K562 (cell line): ENCODE results near the gene VWA7. TPM values are rescaled to one million over a fixed set of nuclear protein-coding genes. Genes with fewer than 3 reads are reported as not detected.

Experiments
- HOXB6 ChIP-seq: fragments of 250-450 bp; sonication (Bioruptor Pico); IDR thresholded peaks from 2 replicates; pipeline ENCODE4 v1.5.1; 2022; ENCODE audit warnings: mild to moderate bottlenecking, borderline replicate concordance
- MTA3 ChIP-seq: fragments of 450-650 bp; formaldehyde crosslinking; IDR thresholded peaks from 2 replicates; pipeline ENCODE4 v1.6.1; 2017; ENCODE audit warnings: mild to moderate bottlenecking, borderline replicate concordance
- PML ChIP-seq: IDR thresholded peaks from 2 replicates; pipeline ENCODE4 v1.6.1; 2012; ENCODE audit warnings: low read length, inconsistent platforms
- TARDBP ChIP-seq: fragments of 450-650 bp; IDR thresholded peaks from 2 replicates; pipeline ENCODE4 v1.6.1; 2016
- ZFP1 ChIP-seq: fragments of 450-650 bp; formaldehyde crosslinking; IDR thresholded peaks from 2 replicates; pipeline ENCODE4 v1.4.0; 2020; ENCODE audit warnings: mild to moderate bottlenecking, mixed read lengths
- ZKSCAN8 ChIP-seq: fragments of 200-800 bp; sonication (Bioruptor generic); IDR thresholded peaks from 2 replicates; pipeline ENCODE4 v1.6.1; 2016; ENCODE audit warnings: missing genetic modification characterization, missing compliant biosample characterization
- ZNF766 ChIP-seq: fragments of 200-800 bp; sonication (Bioruptor generic); conservative IDR thresholded peaks from 2 replicates; pipeline ENCODE4 v1.6.1; 2016; ENCODE audit warnings: missing genetic modification characterization, missing compliant biosample characterization
- polyA plus RNA-seq, 8 experiments: library from polyadenylated mRNA; depleted of rRNA in 4 of 8; stranded (reverse) in 5 of 8; unstranded in 3 of 8; fragments of >200 nt; fragmentation: Nextera tagmentation in 2 of 8; fragmentation: Illumina TruSeq in 1 of 8; extraction: Ambion mirVana in 2 of 8; extraction: Trizol in 1 of 8; gene quantifications; 2 replicates each; pipeline versions ENCODE4 v1.2.1 to v1.2.3, GENCODE V29; 2011 to 2014; ENCODE audit warnings: inconsistent platforms in 1 of 8, missing spikeins in 1 of 8
- total RNA-seq, 7 experiments: library from RNA; depleted of rRNA in 6 of 7; stranded (reverse); fragments of >200 nt in 6 of 7; fragmentation: Illumina TruSeq in 2 of 7; extraction: Trizol in 2 of 7; gene quantifications; 2 replicates each; pipeline versions ENCODE4 v1.2.1 to v1.2.3, GENCODE V29; 2011 to 2021; ENCODE audit warnings: low replicate concordance in 1 of 7
- TF ChIP-seq, protein P1 (sequence below): fragments of 250-450 bp; sonication (Bioruptor Pico); IDR thresholded peaks from 2 replicates; pipeline ENCODE4 v1.5.0; 2022; ENCODE audit warnings: mild to moderate bottlenecking
- TF ChIP-seq, protein P2 (sequence below), 3 experiments: IDR thresholded peaks in 2 of 3; conservative IDR thresholded peaks in 1 of 3; 2 replicates each; pipeline ENCODE4 v1.5.1; 2011 to 2012; ENCODE audit warnings: low read length in 3 of 3, mild to moderate bottlenecking in 3 of 3, control low read depth in 2 of 3, improper control_type of control experiment in 1 of 3, inconsistent platforms in 1 of 3, low read depth in 1 of 3, mixed read lengths in 1 of 3, moderate library complexity in 1 of 3; ENCODE audit not compliant: insufficient read depth in 2 of 3
- TF ChIP-seq, protein P3 (sequence below): fragments of 450-650 bp; formaldehyde crosslinking; IDR thresholded peaks from 2 replicates; pipeline ENCODE4 v1.4.0; 2020; ENCODE audit warnings: mild to moderate bottlenecking, moderate library complexity
- TF ChIP-seq, protein P4 (sequence below): fragments of 250-450 bp; sonication (Bioruptor Pico); IDR thresholded peaks from 2 replicates; pipeline ENCODE4 v1.4.0; 2020
- TF ChIP-seq, protein P5 (sequence below): IDR thresholded peaks from 2 replicates; pipeline ENCODE4 v1.6.1; 2011; ENCODE audit warnings: borderline replicate concordance, low read depth, mild to moderate bottlenecking, moderate library complexity, low read length; ENCODE audit not compliant: insufficient read depth, poor library complexity, severe bottlenecking

The VWA7 gene
- total and polyA plus RNA-seq, 9 of the 15 experiments (the other 6 are each of a cell fraction or from before 2014, with no cell fraction given), result 0.18 to 2.9 (median 0.95) TPM

DNA sequence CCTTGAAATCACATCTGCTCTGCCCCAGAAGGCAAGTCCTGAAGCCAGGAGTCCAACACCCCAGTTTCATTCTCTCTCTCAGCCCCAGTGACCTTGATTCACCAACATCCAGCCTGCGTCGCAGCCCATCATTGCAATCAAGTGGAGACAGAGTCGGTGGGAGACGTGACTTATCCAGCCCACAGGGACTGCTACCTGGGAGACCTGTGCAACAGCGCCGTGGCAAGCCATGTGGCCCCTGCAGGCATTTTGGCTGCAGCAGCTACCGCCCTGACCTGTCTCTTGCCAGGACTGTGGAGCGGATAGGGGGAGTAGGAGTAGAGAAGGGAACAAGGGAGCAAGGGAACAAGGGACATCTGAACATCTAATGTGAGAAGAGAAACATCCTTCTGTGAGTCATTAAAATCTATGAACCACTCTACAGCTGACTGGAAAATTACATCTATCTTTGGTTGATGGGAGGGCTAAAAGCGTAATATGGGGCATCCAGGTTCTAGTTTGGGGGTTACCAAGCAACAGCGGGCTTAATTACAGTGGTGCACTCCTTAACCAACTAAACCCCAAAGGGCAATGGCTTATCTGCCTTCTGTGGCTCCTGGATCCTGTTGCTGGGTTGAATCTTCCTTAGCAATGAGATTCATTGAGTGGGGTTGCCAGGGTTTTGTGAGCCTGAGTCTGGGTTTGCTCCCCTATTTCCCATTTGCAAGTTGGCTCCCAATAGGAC lies 59.5 kb downstream of the VWA7 start (continued):
- TF ChIP-seq, protein P1, sequence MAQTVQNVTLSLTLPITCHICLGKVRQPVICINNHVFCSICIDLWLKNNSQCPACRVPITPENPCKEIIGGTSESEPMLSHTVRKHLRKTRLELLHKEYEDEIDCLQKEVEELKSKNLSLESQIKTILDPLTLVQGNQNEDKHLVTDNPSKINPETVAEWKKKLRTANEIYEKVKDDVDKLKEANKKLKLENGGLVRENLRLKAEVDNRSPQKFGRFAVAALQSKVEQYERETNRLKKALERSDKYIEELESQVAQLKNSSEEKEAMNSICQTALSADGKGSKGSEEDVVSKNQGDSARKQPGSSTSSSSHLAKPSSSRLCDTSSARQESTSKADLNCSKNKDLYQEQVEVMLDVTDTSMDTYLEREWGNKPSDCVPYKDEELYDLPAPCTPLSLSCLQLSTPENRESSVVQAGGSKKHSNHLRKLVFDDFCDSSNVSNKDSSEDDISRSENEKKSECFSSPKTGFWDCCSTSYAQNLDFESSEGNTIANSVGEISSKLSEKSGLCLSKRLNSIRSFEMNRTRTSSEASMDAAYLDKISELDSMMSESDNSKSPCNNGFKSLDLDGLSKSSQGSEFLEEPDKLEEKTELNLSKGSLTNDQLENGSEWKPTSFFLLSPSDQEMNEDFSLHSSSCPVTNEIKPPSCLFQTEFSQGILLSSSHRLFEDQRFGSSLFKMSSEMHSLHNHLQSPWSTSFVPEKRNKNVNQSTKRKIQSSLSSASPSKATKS, result 0 out of 2 replicates have a peak, but pooled peaks have one; percentile 24
- TF ChIP-seq ZKSCAN8 (CRISPR knock-in tag) (no peak), ZNF766 (no peak), MTA3 (0 out of 2 replicates have a peak, but pooled peaks have one; percentile 34), ZFP1 (CRISPR knock-in tag) (no peak), HOXB6 (no peak), PML (0 out of 2 replicates have a peak, but pooled peaks have one; percentile 36), TARDBP (0 out of 2 replicates have a peak, but pooled peaks have one; percentile 31)
- TF ChIP-seq, protein P2, sequence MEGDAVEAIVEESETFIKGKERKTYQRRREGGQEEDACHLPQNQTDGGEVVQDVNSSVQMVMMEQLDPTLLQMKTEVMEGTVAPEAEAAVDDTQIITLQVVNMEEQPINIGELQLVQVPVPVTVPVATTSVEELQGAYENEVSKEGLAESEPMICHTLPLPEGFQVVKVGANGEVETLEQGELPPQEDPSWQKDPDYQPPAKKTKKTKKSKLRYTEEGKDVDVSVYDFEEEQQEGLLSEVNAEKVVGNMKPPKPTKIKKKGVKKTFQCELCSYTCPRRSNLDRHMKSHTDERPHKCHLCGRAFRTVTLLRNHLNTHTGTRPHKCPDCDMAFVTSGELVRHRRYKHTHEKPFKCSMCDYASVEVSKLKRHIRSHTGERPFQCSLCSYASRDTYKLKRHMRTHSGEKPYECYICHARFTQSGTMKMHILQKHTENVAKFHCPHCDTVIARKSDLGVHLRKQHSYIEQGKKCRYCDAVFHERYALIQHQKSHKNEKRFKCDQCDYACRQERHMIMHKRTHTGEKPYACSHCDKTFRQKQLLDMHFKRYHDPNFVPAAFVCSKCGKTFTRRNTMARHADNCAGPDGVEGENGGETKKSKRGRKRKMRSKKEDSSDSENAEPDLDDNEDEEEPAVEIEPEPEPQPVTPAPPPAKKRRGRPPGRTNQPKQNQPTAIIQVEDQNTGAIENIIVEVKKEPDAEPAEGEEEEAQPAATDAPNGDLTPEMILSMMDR (IDR thresholded peaks at IDR 0.05 in 2 of 3, conservative IDR thresholded peaks at IDR 0.05 in 1 of 3; ENCODE audit: insufficient read depth in 2 of 3, low read depth in 1 of 3, low read length in 3 of 3), result peak; percentile 81 to 93 (median 90)
- TF ChIP-seq, protein P3, sequence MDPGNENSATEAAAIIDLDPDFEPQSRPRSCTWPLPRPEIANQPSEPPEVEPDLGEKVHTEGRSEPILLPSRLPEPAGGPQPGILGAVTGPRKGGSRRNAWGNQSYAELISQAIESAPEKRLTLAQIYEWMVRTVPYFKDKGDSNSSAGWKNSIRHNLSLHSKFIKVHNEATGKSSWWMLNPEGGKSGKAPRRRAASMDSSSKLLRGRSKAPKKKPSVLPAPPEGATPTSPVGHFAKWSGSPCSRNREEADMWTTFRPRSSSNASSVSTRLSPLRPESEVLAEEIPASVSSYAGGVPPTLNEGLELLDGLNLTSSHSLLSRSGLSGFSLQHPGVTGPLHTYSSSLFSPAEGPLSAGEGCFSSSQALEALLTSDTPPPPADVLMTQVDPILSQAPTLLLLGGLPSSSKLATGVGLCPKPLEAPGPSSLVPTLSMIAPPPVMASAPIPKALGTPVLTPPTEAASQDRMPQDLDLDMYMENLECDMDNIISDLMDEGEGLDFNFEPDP (CRISPR knock-in tag), result no peak
- TF ChIP-seq, protein P4, sequence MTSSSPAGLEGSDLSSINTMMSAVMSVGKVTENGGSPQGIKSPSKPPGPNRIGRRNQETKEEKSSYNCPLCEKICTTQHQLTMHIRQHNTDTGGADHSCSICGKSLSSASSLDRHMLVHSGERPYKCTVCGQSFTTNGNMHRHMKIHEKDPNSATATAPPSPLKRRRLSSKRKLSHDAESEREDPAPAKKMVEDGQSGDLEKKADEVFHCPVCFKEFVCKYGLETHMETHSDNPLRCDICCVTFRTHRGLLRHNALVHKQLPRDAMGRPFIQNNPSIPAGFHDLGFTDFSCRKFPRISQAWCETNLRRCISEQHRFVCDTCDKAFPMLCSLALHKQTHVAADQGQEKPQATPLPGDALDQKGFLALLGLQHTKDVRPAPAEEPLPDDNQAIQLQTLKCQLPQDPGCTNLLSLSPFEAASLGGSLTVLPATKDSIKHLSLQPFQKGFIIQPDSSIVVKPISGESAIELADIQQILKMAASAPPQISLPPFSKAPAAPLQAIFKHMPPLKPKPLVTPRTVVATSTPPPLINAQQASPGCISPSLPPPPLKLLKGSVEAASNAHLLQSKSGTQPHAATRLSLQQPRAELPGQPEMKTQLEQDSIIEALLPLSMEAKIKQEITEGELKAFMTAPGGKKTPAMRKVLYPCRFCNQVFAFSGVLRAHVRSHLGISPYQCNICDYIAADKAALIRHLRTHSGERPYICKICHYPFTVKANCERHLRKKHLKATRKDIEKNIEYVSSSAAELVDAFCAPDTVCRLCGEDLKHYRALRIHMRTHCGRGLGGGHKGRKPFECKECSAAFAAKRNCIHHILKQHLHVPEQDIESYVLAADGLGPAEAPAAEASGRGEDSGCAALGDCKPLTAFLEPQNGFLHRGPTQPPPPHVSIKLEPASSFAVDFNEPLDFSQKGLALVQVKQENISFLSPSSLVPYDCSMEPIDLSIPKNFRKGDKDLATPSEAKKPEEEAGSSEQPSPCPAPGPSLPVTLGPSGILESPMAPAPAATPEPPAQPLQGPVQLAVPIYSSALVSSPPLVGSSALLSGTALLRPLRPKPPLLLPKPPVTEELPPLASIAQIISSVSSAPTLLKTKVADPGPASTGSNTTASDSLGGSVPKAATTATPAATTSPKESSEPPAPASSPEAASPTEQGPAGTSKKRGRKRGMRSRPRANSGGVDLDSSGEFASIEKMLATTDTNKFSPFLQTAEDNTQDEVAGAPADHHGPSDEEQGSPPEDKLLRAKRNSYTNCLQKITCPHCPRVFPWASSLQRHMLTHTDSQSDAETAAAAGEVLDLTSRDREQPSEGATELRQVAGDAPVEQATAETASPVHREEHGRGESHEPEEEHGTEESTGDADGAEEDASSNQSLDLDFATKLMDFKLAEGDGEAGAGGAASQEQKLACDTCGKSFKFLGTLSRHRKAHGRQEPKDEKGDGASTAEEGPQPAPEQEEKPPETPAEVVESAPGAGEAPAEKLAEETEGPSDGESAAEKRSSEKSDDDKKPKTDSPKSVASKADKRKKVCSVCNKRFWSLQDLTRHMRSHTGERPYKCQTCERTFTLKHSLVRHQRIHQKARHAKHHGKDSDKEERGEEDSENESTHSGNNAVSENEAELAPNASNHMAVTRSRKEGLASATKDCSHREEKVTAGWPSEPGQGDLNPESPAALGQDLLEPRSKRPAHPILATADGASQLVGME (CRISPR knock-in tag), result no peak
- TF ChIP-seq, protein P5, sequence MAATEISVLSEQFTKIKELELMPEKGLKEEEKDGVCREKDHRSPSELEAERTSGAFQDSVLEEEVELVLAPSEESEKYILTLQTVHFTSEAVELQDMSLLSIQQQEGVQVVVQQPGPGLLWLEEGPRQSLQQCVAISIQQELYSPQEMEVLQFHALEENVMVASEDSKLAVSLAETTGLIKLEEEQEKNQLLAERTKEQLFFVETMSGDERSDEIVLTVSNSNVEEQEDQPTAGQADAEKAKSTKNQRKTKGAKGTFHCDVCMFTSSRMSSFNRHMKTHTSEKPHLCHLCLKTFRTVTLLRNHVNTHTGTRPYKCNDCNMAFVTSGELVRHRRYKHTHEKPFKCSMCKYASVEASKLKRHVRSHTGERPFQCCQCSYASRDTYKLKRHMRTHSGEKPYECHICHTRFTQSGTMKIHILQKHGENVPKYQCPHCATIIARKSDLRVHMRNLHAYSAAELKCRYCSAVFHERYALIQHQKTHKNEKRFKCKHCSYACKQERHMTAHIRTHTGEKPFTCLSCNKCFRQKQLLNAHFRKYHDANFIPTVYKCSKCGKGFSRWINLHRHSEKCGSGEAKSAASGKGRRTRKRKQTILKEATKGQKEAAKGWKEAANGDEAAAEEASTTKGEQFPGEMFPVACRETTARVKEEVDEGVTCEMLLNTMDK, result peak; percentile 92
